GM20000 (cell line): ENCODE measurements around the gene SCYL2.

ENCODE experiments used
- DNase-seq: peaks from one replicate; pipeline ENCODE4 v3.0.0; 2012; ENCODE audit warnings: low spot score
- TF ChIP-seq, protein P1 (sequence below): IDR thresholded peaks from 2 replicates; pipeline ENCODE4 v1.5.1; 2012; ENCODE audit warnings: mild to moderate bottlenecking, control low read depth; ENCODE audit errors: extremely low read depth, missing control alignments

SCYL2 gene

DNA sequence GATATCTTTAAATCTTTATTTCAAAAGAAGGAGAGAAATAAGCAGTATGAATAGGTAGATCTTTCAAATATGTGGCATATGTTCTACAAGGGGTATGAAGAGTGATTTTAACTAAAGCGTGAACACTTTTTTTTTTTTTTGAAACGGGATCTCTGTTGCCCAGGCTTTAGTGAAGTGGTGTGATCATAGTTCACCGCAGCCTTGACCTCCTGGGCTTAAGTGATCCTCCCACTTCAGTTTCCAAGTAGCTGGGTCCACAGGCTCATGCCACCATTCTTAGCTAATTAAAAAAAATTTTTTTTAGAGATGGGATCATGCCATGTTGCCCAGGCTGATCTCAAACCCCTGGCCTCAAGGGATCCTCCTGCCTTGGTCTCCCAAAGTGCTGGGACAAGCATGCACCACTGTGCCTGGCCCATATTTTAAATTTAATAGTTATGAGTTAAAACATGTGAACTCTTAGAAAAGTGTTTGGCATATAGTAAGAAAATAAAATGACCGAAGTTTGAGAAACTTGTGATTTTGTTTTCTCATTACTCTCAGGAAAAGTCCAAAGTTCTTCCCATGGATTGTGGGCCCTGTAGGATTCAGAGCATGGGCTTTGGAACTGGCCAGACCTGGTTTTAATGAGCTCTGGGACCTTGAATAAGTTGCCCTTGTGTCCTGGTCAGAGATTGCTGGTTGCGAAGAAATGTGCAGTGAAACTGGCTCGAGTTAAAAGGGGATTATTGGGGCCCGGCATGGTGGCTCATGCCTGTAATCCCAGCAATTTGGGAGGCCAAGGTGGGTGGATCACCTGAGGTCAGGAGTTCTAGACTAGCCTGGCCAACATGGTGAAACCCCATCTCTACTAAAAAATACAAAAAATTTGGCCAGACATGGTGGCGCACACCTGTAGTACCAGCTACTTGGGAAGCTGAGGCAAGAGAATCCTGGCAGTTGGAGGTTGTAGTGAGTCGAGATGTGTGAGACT lies 116.9 kb downstream of the SCYL2 start:
- TF ChIP-seq, protein P1, sequence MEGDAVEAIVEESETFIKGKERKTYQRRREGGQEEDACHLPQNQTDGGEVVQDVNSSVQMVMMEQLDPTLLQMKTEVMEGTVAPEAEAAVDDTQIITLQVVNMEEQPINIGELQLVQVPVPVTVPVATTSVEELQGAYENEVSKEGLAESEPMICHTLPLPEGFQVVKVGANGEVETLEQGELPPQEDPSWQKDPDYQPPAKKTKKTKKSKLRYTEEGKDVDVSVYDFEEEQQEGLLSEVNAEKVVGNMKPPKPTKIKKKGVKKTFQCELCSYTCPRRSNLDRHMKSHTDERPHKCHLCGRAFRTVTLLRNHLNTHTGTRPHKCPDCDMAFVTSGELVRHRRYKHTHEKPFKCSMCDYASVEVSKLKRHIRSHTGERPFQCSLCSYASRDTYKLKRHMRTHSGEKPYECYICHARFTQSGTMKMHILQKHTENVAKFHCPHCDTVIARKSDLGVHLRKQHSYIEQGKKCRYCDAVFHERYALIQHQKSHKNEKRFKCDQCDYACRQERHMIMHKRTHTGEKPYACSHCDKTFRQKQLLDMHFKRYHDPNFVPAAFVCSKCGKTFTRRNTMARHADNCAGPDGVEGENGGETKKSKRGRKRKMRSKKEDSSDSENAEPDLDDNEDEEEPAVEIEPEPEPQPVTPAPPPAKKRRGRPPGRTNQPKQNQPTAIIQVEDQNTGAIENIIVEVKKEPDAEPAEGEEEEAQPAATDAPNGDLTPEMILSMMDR = no peak
- no peak for DNase-seq

DNA sequence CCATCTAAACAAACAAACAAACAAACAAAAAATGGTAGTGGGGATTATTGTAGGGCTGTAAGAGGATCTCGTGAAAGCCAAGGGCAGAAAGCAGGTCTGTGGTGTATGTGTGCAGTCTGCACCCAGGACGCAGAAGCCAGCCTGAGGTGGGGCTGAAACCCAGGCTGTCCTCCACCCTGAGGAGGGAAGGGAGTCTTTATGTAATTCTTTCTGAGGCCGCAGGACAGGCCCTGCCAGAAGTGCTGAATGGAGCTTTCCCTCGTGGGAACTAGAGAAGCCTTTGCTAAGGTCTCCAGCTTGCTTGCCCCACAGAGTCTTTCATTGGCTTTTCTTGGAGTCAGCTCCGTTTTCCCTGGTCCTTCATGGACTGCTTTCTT lies 117.6 kb downstream of the SCYL2 start:
- DNase-seq = no peak
- TF ChIP-seq, protein P1 = no peak

DNA sequence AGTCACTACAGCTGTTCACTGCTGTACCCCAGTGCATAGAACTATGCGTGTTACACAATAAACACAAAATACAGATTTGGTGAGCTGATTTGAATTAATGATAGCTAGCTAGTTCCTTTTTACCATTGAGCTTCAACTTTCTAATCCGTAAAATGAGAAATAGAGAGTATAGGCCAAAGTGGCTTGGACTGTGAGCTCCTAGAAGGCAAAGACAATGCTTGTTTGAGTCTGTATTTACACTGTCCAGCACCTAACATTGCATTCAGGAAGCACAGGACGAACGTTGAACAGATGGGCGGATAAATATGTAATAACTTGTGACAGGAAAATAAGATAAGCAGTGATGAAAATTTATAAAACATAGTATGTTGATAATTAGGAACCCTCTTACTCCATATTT lies 121.4 kb downstream of the SCYL2 start:
- TF ChIP-seq, protein P1 = no peak
- DNase-seq = no peak
